HepG2 (cell line): Measurements from ENCODE around the gene MCEE. TPM values are rescaled to one million over a fixed set of nuclear protein-coding genes. Genes with fewer than 3 reads are reported as not detected.
A peak's percentile ranks its signal among the peaks of the same experiment; 100 is the strongest.

Experiments
- PAWR ChIP-seq: sonication (generic); formaldehyde crosslinking; IDR thresholded peaks from 2 replicates; pipeline ENCODE4 v1.4.0; 2020; ENCODE audit warnings: missing genetic modification reagents, mild to moderate bottlenecking, borderline replicate concordance
- POLR2AphosphoS5 ChIP-seq: IDR thresholded peaks from 2 replicates; pipeline ENCODE4 v1.6.1; 2012; ENCODE audit warnings: low read depth, low read length
- TCF7 ChIP-seq: sonication (generic); IDR thresholded peaks from 2 replicates; pipeline ENCODE4 v1.6.1; 2016; ENCODE audit warnings: antibody characterized with exemption, low read depth
- TP53 ChIP-seq: sonication (generic); formaldehyde crosslinking; conservative IDR thresholded peaks from 2 replicates; pipeline ENCODE4 v1.4.0; 2020; ENCODE audit warnings: missing genetic modification reagents
- U2AF1 ChIP-seq: fragments of 200-400 bp; formaldehyde crosslinking; optimal IDR thresholded peaks from 2 replicates; pipeline ENCODE3; 2017; ENCODE audit warnings: mild to moderate bottlenecking, low read depth, low read length
- ZBTB37 ChIP-seq: sonication (generic); formaldehyde crosslinking; IDR thresholded peaks from 2 replicates; pipeline ENCODE4 v1.4.0; 2020; ENCODE audit warnings: mild to moderate bottlenecking, missing genetic modification reagents
- ZBTB49 ChIP-seq: sonication (generic); formaldehyde crosslinking; IDR thresholded peaks from 2 replicates; pipeline ENCODE4 v1.4.0; 2020; ENCODE audit warnings: missing genetic modification reagents, borderline replicate concordance
- ZKSCAN8 ChIP-seq: IDR thresholded peaks from 2 replicates; pipeline ENCODE4 v1.6.1; 2016; ENCODE audit warnings: borderline replicate concordance, missing genetic modification reagents, missing compliant biosample characterization
- ZNF710 ChIP-seq: sonication (generic); formaldehyde crosslinking; IDR thresholded peaks from 2 replicates; pipeline ENCODE4 v1.5.0; 2020; ENCODE audit warnings: mild to moderate bottlenecking, missing genetic modification reagents, borderline replicate concordance
- ZNF737 ChIP-seq: sonication (generic); formaldehyde crosslinking; IDR thresholded peaks from 2 replicates; pipeline ENCODE4 v1.5.0; 2020; ENCODE audit warnings: missing genetic modification reagents, mild to moderate bottlenecking, borderline replicate concordance
- ZNF816 ChIP-seq: sonication (generic); formaldehyde crosslinking; IDR thresholded peaks from 2 replicates; pipeline ENCODE4 v1.8.0; 2022; ENCODE audit warnings: missing genetic modification reagents, mild to moderate bottlenecking, borderline replicate concordance
- polyA plus RNA-seq, 8 experiments: library from polyadenylated mRNA; depleted of rRNA in 3 of 8; stranded (reverse) in 7 of 8; unstranded in 1 of 8; fragments of >200 nt; fragmentation: Illumina TruSeq in 4 of 8; extraction: Trizol in 4 of 8; gene quantifications; 2 replicates each; pipeline versions ENCODE4 v1.2.1 to v1.2.3, GENCODE V29; 2011 to 2016; ENCODE audit warnings: low read depth in 4 of 8, missing spikeins in 1 of 8, mixed read lengths in 1 of 8; ENCODE audit not compliant: insufficient read depth in 1 of 8
- total RNA-seq, 5 experiments: library from RNA; depleted of rRNA; stranded (reverse); fragments of >200 nt; fragmentation: Illumina TruSeq; extraction: Trizol; gene quantifications; 2 replicates each; pipeline ENCODE4 v1.2.3, GENCODE V29; 2016; ENCODE audit warnings: low read depth in 1 of 5
- TF ChIP-seq, protein P1 (sequence below): sonication (generic); formaldehyde crosslinking; IDR thresholded peaks from 2 replicates; pipeline ENCODE4 v1.4.0; 2020; ENCODE audit warnings: missing genetic modification reagents, mild to moderate bottlenecking, borderline replicate concordance
- TF ChIP-seq, protein P2 (sequence below): sonication (generic); formaldehyde crosslinking; conservative IDR thresholded peaks from 2 replicates; pipeline ENCODE4 v1.8.1; 2023; ENCODE audit warnings: missing genetic modification reagents
- TF ChIP-seq, protein P3 (sequence below): sonication (generic); formaldehyde crosslinking; conservative IDR thresholded peaks from 2 replicates; pipeline ENCODE4 v1.4.0; 2020; ENCODE audit warnings: missing genetic modification reagents

Gene MCEE
- total and polyA plus RNA-seq, 2 of the 13 experiments (the other 11 are each of a cell fraction or from before 2014, with no cell fraction given) = 32.0 to 66.9 TPM

DNA sequence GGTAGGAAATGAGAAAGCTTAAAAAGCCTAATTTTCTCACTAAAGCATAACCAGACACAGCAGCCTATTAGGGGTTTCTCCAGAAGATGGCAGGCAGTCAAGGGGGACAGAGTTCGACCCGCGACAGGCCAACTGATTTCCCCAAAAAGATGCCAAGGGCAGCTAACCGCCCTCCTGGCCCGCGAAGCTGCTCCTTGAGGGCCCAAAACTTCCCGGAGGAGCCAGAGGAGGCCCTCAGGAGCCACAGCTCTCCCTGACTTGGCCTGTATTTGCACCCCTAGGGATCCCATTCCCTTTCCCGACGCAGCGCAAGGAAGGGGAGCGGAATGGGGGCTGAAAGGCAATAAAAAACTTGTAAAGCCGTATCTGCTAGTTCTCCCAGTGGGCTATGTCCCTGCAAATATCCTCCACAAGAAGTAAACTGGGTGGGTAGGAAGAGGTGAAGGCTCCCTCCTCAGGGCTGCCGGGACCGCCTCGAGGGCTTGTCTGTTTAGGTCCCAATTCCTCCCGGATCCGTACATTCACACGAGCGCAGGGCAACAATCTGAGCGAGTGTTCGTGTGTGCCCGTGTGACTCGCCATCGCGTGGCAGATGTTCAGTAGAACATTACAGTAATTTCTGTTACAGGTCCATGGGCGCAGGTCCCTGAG is 62.3 kb downstream of the MCEE start (continued):
- TF ChIP-seq, protein P1, sequence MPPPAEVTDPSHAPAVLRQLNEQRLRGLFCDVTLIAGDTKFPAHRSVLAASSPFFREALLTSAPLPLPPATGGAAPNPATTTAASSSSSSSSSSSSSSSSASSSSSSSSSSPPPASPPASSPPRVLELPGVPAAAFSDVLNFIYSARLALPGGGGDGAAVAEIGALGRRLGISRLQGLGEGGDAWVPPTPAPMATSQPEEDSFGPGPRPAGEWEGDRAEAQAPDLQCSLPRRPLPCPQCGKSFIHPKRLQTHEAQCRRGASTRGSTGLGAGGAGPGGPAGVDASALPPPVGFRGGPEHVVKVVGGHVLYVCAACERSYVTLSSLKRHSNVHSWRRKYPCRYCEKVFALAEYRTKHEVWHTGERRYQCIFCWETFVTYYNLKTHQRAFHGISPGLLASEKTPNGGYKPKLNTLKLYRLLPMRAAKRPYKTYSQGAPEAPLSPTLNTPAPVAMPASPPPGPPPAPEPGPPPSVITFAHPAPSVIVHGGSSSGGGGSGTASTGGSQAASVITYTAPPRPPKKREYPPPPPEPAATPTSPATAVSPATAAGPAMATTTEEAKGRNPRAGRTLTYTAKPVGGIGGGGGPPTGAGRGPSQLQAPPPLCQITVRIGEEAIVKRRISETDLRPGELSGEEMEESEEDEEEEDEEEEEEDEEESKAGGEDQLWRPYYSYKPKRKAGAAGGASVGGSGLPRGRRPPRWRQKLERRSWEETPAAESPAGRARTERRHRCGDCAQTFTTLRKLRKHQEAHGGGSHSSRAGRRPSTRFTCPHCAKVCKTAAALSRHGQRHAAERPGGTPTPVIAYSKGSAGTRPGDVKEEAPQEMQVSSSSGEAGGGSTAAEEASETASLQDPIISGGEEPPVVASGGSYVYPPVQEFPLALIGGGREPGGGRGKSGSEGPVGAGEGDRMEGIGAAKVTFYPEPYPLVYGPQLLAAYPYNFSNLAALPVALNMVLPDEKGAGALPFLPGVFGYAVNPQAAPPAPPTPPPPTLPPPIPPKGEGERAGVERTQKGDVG = 0 out of 2 replicates have a peak, but pooled peaks have one; percentile 44
- TF ChIP-seq U2AF1 (no peak), ZKSCAN8 (CRISPR knock-in tag) (peak; percentile 14; the same call in 1 of the 2 replicates), ZBTB37 (CRISPR knock-in tag) (peak; percentile 38; the same call in 1 of the 2 replicates), POLR2AphosphoS5 (no peak), TCF7 (no peak), ZNF737 (CRISPR knock-in tag) (peak; percentile 11; the same call in 1 of the 2 replicates), ZBTB49 (CRISPR knock-in tag) (no peak), TP53 (CRISPR knock-in tag) (no peak), ZNF816 (0 out of 2 replicates have a peak, but pooled peaks have one; percentile 84), ZNF710 (CRISPR knock-in tag) (peak; percentile 13), PAWR (peak; percentile 72)
- TF ChIP-seq, protein P2, sequence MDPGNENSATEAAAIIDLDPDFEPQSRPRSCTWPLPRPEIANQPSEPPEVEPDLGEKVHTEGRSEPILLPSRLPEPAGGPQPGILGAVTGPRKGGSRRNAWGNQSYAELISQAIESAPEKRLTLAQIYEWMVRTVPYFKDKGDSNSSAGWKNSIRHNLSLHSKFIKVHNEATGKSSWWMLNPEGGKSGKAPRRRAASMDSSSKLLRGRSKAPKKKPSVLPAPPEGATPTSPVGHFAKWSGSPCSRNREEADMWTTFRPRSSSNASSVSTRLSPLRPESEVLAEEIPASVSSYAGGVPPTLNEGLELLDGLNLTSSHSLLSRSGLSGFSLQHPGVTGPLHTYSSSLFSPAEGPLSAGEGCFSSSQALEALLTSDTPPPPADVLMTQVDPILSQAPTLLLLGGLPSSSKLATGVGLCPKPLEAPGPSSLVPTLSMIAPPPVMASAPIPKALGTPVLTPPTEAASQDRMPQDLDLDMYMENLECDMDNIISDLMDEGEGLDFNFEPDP = no peak
- TF ChIP-seq, protein P3, sequence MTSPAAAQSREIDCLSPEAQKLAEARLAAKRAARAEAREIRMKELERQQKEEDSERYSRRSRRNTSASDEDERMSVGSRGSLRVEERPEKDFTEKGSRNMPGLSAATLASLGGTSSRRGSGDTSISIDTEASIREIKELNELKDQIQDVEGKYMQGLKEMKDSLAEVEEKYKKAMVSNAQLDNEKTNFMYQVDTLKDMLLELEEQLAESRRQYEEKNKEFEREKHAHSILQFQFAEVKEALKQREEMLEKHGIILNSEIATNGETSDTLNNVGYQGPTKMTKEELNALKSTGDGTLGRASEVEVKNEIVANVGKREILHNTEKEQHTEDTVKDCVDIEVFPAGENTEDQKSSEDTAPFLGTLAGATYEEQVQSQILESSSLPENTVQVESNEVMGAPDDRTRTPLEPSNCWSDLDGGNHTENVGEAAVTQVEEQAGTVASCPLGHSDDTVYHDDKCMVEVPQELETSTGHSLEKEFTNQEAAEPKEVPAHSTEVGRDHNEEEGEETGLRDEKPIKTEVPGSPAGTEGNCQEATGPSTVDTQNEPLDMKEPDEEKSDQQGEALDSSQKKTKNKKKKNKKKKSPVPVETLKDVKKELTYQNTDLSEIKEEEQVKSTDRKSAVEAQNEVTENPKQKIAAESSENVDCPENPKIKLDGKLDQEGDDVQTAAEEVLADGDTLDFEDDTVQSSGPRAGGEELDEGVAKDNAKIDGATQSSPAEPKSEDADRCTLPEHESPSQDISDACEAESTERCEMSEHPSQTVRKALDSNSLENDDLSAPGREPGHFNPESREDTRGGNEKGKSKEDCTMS = 0 out of 2 replicates have a peak, but pooled peaks have one; percentile 54
